Parathyroid adenoma (tissue), 2 donors: ENCODE results near the gene GABARAPL2.
A peak's percentile ranks its signal among the peaks of the same experiment; 100 is the strongest.

ENCODE experiments used
- H2AFZ ChIP-seq: fragments of 300-600 bp; sonication (generic); one replicate; pipeline ENCODE4 v1.7.0; 2017; ENCODE audit warnings: antibody characterized with exemption, mild to moderate bottlenecking
- H3K27ac ChIP-seq: fragments of 300-600 bp; sonication (generic); one replicate; pipeline ENCODE4 v1.7.0; 2017
- H3K27me3 ChIP-seq: fragments of 300-600 bp; sonication (generic); one replicate; pipeline ENCODE4 v1.7.0; 2017; ENCODE audit warnings: low read length; ENCODE audit not compliant: control insufficient read depth, insufficient read depth
- H3K36me3 ChIP-seq: fragments of 300-600 bp; sonication (generic); one replicate; pipeline ENCODE4 v1.7.0; 2017; ENCODE audit warnings: low read length; ENCODE audit not compliant: control insufficient read depth, insufficient read depth
- H3K4me1 ChIP-seq: fragments of 300-600 bp; sonication (generic); one replicate; pipeline ENCODE4 v1.7.0; 2017; ENCODE audit warnings: control low read depth
- H3K4me2 ChIP-seq: fragments of 300-600 bp; sonication (generic); one replicate; pipeline ENCODE4 v1.7.0; 2017; ENCODE audit warnings: low read length
- H3K4me3 ChIP-seq: fragments of 300-600 bp; sonication (generic); one replicate; pipeline ENCODE4 v1.7.0; 2017; ENCODE audit warnings: low read depth, low read length
- H3K79me2 ChIP-seq: fragments of 300-600 bp; sonication (generic); one replicate; pipeline ENCODE4 v1.7.0; 2017; ENCODE audit warnings: control low read depth
- H3K9ac ChIP-seq: fragments of 300-600 bp; sonication (generic); one replicate; pipeline ENCODE4 v1.7.0; 2017; ENCODE audit warnings: mild to moderate bottlenecking
- H3K9me3 ChIP-seq: fragments of 300-600 bp; sonication (generic); one replicate; pipeline ENCODE4 v1.7.0; 2017; ENCODE audit warnings: low read length; ENCODE audit not compliant: control insufficient read depth
- CTCF ChIP-seq: fragments of 300-600 bp; sonication (generic); IDR thresholded peaks from one replicate; pipeline ENCODE4 v1.7.0; 2017; ENCODE audit warnings: antibody characterized with exemption, mild to moderate bottlenecking
- donor health status: primary hyperparathyroidism.

The GABARAPL2 gene

DNA sequence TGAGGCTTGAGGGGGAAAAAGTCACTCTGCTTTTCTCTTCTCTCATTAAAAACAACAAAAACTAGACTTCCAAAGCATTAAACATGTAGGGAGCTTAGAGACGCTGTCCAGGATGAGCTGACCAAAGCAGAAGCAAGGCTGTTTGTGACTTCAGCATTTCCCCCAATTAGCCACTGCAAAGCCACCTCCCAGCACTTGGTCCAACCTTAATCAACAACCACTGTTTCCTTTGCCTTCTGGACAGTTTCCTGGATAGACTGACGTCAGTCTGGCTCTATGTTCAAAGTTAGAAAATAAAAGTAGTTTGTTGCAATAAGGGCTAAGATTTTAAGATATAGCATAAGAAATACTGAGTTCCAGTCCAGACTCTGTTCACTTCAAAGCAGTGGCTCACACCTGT is 13.2 kb upstream of the GABARAPL2 start:
- no peaks in the 10 kb centered on the region for H3K9me3 ChIP-seq

GRCh38 chr16:75555213-75555706 is 10.9 kb upstream of the GABARAPL2 start:
- Histone ChIP-seq H3K36me3 (no peaks in the 10 kb centered on the region), H3K27ac (peak overlapping the region; percentile 70), H3K4me3 (peak overlapping the region; percentile 73), H2AFZ (peak overlapping the region; percentile 75), H3K9me3 (no peaks in the 10 kb centered on the region), H3K27me3 (no peaks in the 10 kb centered on the region), H3K4me1 (no peaks in the 10 kb centered on the region), H3K4me2 (peak overlapping the region; percentile 95), H3K9ac (peak overlapping the region; percentile 40), H3K79me2 (peaks cover 12% of the 10 kb centered on the region)
- TF ChIP-seq CTCF: no peak

More for the DNA sequence above, 13.2 kb upstream of the GABARAPL2 start:
- Histone ChIP-seq H3K9ac (no peak overlapping the region), H3K27ac (no peak overlapping the region), H3K79me2 (peaks cover 15% of the 10 kb centered on the region), H2AFZ (no peak overlapping the region), H3K27me3 (no peaks in the 10 kb centered on the region), H3K4me3 (no peak overlapping the region), H3K36me3 (no peaks in the 10 kb centered on the region), H3K4me2 (no peak overlapping the region), H3K4me1 (no peaks in the 10 kb centered on the region)
- TF ChIP-seq CTCF: no peak

DNA sequence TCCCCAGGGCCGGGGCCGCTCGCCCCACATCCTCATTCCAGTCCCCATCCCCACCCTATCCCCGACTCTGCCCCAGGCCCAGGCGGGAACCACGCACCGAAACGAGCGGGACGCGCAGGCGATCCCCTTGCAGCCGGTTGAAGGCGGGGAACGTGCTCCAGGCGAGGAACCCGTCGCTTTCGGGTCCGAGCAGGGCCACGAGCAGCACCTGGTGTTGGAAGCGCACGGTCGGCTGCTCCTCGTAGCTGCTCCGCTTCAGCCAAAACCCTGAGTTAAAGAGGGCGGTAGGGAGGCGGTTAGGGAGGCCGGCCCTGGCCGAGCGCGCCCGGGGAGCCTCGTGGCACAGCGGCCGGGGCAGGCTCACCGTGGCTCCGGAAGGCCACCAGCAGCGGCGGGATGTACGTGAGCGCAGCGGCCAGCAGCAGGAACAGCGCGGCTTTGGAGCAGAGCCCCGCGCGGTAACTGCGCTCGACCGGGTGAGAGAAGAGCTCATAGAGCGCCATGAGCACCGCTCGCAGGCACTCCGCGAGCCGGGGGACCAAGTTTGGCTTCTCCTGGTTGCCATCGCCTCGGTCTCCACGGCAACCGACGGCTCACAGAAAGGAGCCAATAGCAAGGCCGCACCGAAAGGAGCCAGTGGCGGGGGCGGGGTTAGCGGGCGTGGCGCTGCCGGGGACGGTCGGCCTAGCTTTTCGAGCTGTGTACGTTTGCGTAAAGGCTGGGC is 10.3 kb upstream of the GABARAPL2 start, which contains the start of gene TMEM231:
TMEM231 (minus strand) TSS at position 546 of the 724 bp plus-strand sequence; CDS start at position 503, 43 bp downstream.
- Histone ChIP-seq H3K27me3 (no peaks in the 10 kb centered on the region), H3K9me3 (no peaks in the 10 kb centered on the region), H3K36me3 (no peaks in the 10 kb centered on the region), H3K4me3 (peak within 1 kb of the TSS; percentile 73), H3K79me2 (peaks cover 10% of the 10 kb centered on the region), H2AFZ (peak within 1 kb of the TSS; percentile 75), H3K27ac (peak within 1 kb of the TSS; percentile 70), H3K4me1 (no peaks in the 10 kb centered on the region), H3K4me2 (peak within 1 kb of the TSS; percentile 95), H3K9ac (peak within 1 kb of the TSS; percentile 40)
- no peak for TF ChIP-seq CTCF

DNA sequence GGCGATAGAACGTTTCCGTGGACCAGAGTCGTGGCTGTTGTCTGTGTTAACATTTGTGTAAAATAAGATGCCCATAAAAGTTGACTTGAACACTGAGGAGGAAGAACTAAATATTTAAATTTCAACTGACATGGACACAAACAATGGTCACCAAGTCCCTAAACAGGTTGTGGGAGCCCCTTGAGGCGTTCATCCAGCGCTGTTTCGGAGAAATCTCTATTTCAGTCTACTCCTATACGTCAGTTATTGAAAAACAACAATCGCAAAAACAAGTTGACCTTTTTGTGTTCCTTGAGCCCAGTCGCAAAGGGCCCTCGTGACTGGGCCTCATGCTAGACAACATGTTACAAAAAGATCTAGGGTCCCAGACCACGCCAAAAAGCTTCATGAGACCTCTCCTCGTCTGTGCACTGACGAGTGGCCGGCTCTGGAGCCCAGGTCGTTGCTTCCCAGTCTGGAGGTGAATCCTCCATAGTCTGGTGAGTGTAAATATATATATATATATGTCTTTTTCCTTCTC is 9.7 kb upstream of the GABARAPL2 start:
- Histone ChIP-seq H3K4me2 (peak overlapping the region; percentile 95), H3K79me2 (peaks cover 10% of the 10 kb centered on the region), H3K4me3 (peak overlapping the region; percentile 73), H3K4me1 (no peaks in the 10 kb centered on the region), H3K36me3 (no peaks in the 10 kb centered on the region), H2AFZ (peak overlapping the region; percentile 75), H3K9me3 (no peaks in the 10 kb centered on the region), H3K27me3 (no peaks in the 10 kb centered on the region), H3K9ac (no peak overlapping the region), H3K27ac (peak overlapping the region; percentile 70)
- no peak for TF ChIP-seq CTCF
